ENCODE measurements around the gene CBY3. TPM values are rescaled to one million over a fixed set of nuclear protein-coding genes. Genes with fewer than 3 reads are reported as not detected.

The CBY3 gene
- polyA plus RNA-seq, 1 donor (not counting 4 experiments of a cell fraction or from before 2014, with no cell fraction given) = not detected

GRCh38 chr5:179697108-179697507, 16.3 kb upstream of the CBY3 start:
- dilution Hi-C loops (cut with MboI; ENCODE audit: extremely low pct_ligation_motif_present, low sequenced_read_pairs) = no loop called here
- no peaks in the 10 kb centered on the region for H3K9me1 ChIP-seq (ENCODE audit: control insufficient read depth, extremely low read depth, insufficient read depth, low read length)
- H2AFZ ChIP-seq (ENCODE audit: control insufficient read depth, low read length) = no peak overlapping the region
- peaks cover 15% of the 10 kb centered on the region for H4K20me1 ChIP-seq (ENCODE audit: control insufficient read depth, extremely low read depth, insufficient read depth, low read length)
- H3K36me3 ChIP-seq (ENCODE audit: control insufficient read depth in 2 of 2, extremely low read depth in 1 of 2, insufficient read depth in 2 of 2, low read length in 2 of 2) = peaks cover 4 to 10% of the 10 kb centered on the region in 2 experiments
- peaks cover 9% of the 10 kb centered on the region for H3K4me1 ChIP-seq (ENCODE audit: control insufficient read depth, extremely low read depth, insufficient read depth, low read length)
- DNase-seq (ENCODE audit: low read depth, low spot score) = no peak
- no peak overlapping the region for H3K9ac ChIP-seq (ENCODE audit: control insufficient read depth, extremely low read depth, insufficient read depth, low read length)
- H3K27me3 ChIP-seq (ENCODE audit: control insufficient read depth, extremely low read depth, insufficient read depth, low read length) = no peaks in the 10 kb centered on the region
- no peak overlapping the region for H3K4me3 ChIP-seq (ENCODE audit: control insufficient read depth in 2 of 3, extremely low read depth in 1 of 3, insufficient read depth in 2 of 3, low read depth in 1 of 3, low read length in 3 of 3)
- H3K27ac ChIP-seq (ENCODE audit: control insufficient read depth, insufficient read depth, low read length) = no peak overlapping the region
- no peaks in the 10 kb centered on the region for H3K9me3 ChIP-seq (ENCODE audit: control insufficient read depth, low read depth, low read length)
- TF ChIP-seq EZH2 (IDR thresholded peaks at IDR 0.05; ENCODE audit: low read length) (no peak), CTCF (optimal IDR thresholded peaks at IDR 0.05 in 1 of 3, IDR thresholded peaks at IDR 0.05 in 1 of 3, conservative IDR thresholded peaks at IDR 0.05 in 1 of 3; ENCODE audit: extremely low read depth in 1 of 3, insufficient read depth in 2 of 3, low read length in 3 of 3) (no peak)
- H3K79me2 ChIP-seq (ENCODE audit: control insufficient read depth, insufficient read depth, low read length) = peaks cover 32% of the 10 kb centered on the region
- no peak for FAIRE-seq
- H3K4me2 ChIP-seq (ENCODE audit: control insufficient read depth, extremely low read depth, insufficient read depth, low read depth, low read length) = no peak overlapping the region

GRCh38 chr5:179696603-179697002, 15.8 kb upstream of the CBY3 start:
- FAIRE-seq (no peak), DNase-seq (ENCODE audit: low read depth, low spot score) (no peak)
- Histone ChIP-seq H3K79me2 (ENCODE audit: control insufficient read depth, insufficient read depth, low read length) (peaks cover 27% of the 10 kb centered on the region), H3K27me3 (ENCODE audit: control insufficient read depth, extremely low read depth, insufficient read depth, low read length) (no peaks in the 10 kb centered on the region), H3K4me1 (ENCODE audit: control insufficient read depth, extremely low read depth, insufficient read depth, low read length) (peaks cover 9% of the 10 kb centered on the region), H4K20me1 (ENCODE audit: control insufficient read depth, extremely low read depth, insufficient read depth, low read length) (peaks cover 11% of the 10 kb centered on the region), H3K9me1 (ENCODE audit: control insufficient read depth, extremely low read depth, insufficient read depth, low read length) (no peaks in the 10 kb centered on the region), H2AFZ (ENCODE audit: control insufficient read depth, low read length) (no peak overlapping the region), H3K4me3 (ENCODE audit: control insufficient read depth in 2 of 3, extremely low read depth in 1 of 3, insufficient read depth in 2 of 3, low read depth in 1 of 3, low read length in 3 of 3) (no peak overlapping the region), H3K9ac (ENCODE audit: control insufficient read depth, extremely low read depth, insufficient read depth, low read length) (no peak overlapping the region), H3K4me2 (ENCODE audit: control insufficient read depth, extremely low read depth, insufficient read depth, low read depth, low read length) (no peak overlapping the region), H3K27ac (ENCODE audit: control insufficient read depth, insufficient read depth, low read length) (no peak overlapping the region), H3K9me3 (ENCODE audit: control insufficient read depth, low read depth, low read length) (no peaks in the 10 kb centered on the region), H3K36me3 (ENCODE audit: control insufficient read depth in 2 of 2, extremely low read depth in 1 of 2, insufficient read depth in 2 of 2, low read length in 2 of 2) (peaks cover 2 to 6% of the 10 kb centered on the region in 2 experiments)
- dilution Hi-C loops (cut with MboI; ENCODE audit: extremely low pct_ligation_motif_present, low sequenced_read_pairs) = no loop called here
- TF ChIP-seq CTCF (optimal IDR thresholded peaks at IDR 0.05 in 1 of 3, IDR thresholded peaks at IDR 0.05 in 1 of 3, conservative IDR thresholded peaks at IDR 0.05 in 1 of 3; ENCODE audit: extremely low read depth in 1 of 3, insufficient read depth in 2 of 3, low read length in 3 of 3) = no peak
- TF ChIP-seq EZH2 (IDR thresholded peaks at IDR 0.05; ENCODE audit: low read length) = no peak
